MCF 10A (cell line): ENCODE measurements around the gene MED13. TPM values are rescaled to one million over a fixed set of nuclear protein-coding genes. Genes with fewer than 3 reads are reported as not detected.

Experiments used
- BruUV-seq: library from RNA; stranded (reverse); fragments of 400-500 nt; replicated peaks from 2 replicates; lab custom pipeline; 2021; lab: Mats Ljungman, UMichigan
- CTCF ChIA-PET: fragments of 300-600 bp; sonication (Branson Sonifier 250); formaldehyde crosslinking; extraction: SDS; loops from one replicate; lab custom pipeline; 2021; ENCODE audit warnings: antibody characterized with exemption, inconsistent platforms; lab: Yijun Ruan, JAX
- POLR2A ChIA-PET: fragments of 300-600, 350-650 bp; sonication (Branson Sonifier 250); formaldehyde crosslinking; extraction: SDS; loops from one replicate; lab custom pipeline; 2020; ENCODE audit warnings: antibody characterized with exemption, inconsistent platforms; lab: Yijun Ruan, JAX
- DNase-seq: peaks from one replicate; pipeline ENCODE4 v3.0.0-alpha.2; 2018; ENCODE audit not compliant: unreplicated experiment
- H3K27ac Mint-ChIP-seq: one replicate; pipeline ENCODE4 v1.8.0; 2022; ENCODE audit warnings: mild to moderate bottlenecking, low read depth, mixed read lengths; ENCODE audit not compliant: unreplicated experiment
- H3K27me3 Mint-ChIP-seq: one replicate; pipeline ENCODE4 v1.8.0; 2022; ENCODE audit warnings: mixed read lengths; ENCODE audit not compliant: insufficient read depth, unreplicated experiment
- H3K36me3 Mint-ChIP-seq: one replicate; pipeline ENCODE4 v1.8.0; 2022; ENCODE audit warnings: mild to moderate bottlenecking, moderate library complexity, mixed read lengths; ENCODE audit not compliant: insufficient read depth, unreplicated experiment
- H3K4me1 Mint-ChIP-seq: one replicate; pipeline ENCODE4 v1.8.0; 2022; ENCODE audit warnings: mixed read lengths; ENCODE audit not compliant: insufficient read depth, unreplicated experiment
- H3K4me3 Mint-ChIP-seq: one replicate; pipeline ENCODE4 v1.8.0; 2022; ENCODE audit warnings: mild to moderate bottlenecking, moderate library complexity, mixed read lengths; ENCODE audit not compliant: unreplicated experiment
- H3K9me3 Mint-ChIP-seq: one replicate; pipeline ENCODE4 v1.8.0; 2022; ENCODE audit warnings: mixed read lengths; ENCODE audit not compliant: unreplicated experiment
- CTCF ChIP-seq: fragments of 200-600 bp; IDR thresholded peaks from one replicate; pipeline ENCODE4 v1.8.0; 2022; ENCODE audit warnings: antibody characterized with exemption, mild to moderate bottlenecking; ENCODE audit not compliant: unreplicated experiment
- intact Hi-C: fragments of 100-400 bp; cut with micrococcal nuclease; formaldehyde crosslinking; loops from 2 replicates; pipeline ENCODE4 v1.14.1; 2022
- total RNA-seq: library from RNA; stranded (reverse); gene quantifications from 2 replicates; pipeline ENCODE4 v1.2.3, GENCODE V29; 2022

Gene MED13
- total RNA-seq, 1 experiment from 2014 or later, result 58.7 TPM

- ChIA-PET CTCF (interaction anchor here (0.7 kb wide), 2 partner anchors 51 to 1164 kb away, joined by 3 to 5 read pairs; no protein-coding TSS in a partner anchor), POLR2A (interaction anchor here (0.7 kb wide), 1 partner anchor 40 kb away, joined by 3 read pairs; no protein-coding TSS in a partner anchor)
- Mint-ChIP-seq H3K36me3 (no peaks in the 10 kb centered on the region), H3K27ac (no peak overlapping the region), H3K4me1 (peaks cover 5% of the 10 kb centered on the region), H3K9me3 (no peaks in the 10 kb centered on the region), H3K4me3 (no peak overlapping the region), H3K27me3 (no peaks in the 10 kb centered on the region)
- intact Hi-C loops, result no loop called here
- no TSS peak for BruUV-seq
- no peak for DNase-seq
- TF ChIP-seq CTCF, result no peak
Measured at GRCh38 chr17:62070900-62071299, 5.8 kb upstream of the MED13 start.

GRCh38 chr17:62067165-62068145 lies 2.4 kb upstream of the MED13 start:
- POLR2A ChIA-PET, result no interaction called here
- Mint-ChIP-seq H3K9me3 (no peaks in the 10 kb centered on the region), H3K4me3 (no peak overlapping the region), H3K27ac (no peak overlapping the region), H3K4me1 (peaks cover 21% of the 10 kb centered on the region), H3K27me3 (no peaks in the 10 kb centered on the region), H3K36me3 (no peaks in the 10 kb centered on the region)
- CTCF ChIA-PET, result no interaction called here
- no peak for DNase-seq
- intact Hi-C loops, result loop anchor here (2.0 to 5.0 kb wide), 4 partner anchors 41 to 655 kb away; partner anchors contain the start of gene BRIP1
- no peak for TF ChIP-seq CTCF
- no TSS peak for BruUV-seq

GRCh38 chr17:62065611-62066468 lies 762 bp upstream of the MED13 start:
- BruUV-seq, result TSS peak; percentile 40

More at GRCh38 chr17:62065611-62066468, 762 bp upstream of the MED13 start:
- intact Hi-C loops, result loop anchor here (2.0 to 5.0 kb wide), 4 partner anchors 43 to 654 kb away; partner anchors contain the start of gene BRIP1
- Mint-ChIP-seq H3K27me3 (no peaks in the 10 kb centered on the region), H3K36me3 (peaks cover 5% of the 10 kb centered on the region), H3K9me3 (no peaks in the 10 kb centered on the region), H3K4me3 (peak overlapping the region; percentile 90), H3K27ac (peak overlapping the region; percentile 95), H3K4me1 (peaks cover 24% of the 10 kb centered on the region)
- CTCF ChIA-PET, result interaction anchor here (0.5 to 1.6 kb wide), 10 partner anchors 10 to 1661 kb away, joined by 3 to 11 read pairs (median 4); no protein-coding TSS in a partner anchor
- DNase-seq, result peak; percentile 98
- peak; percentile 77 for TF ChIP-seq CTCF
- POLR2A ChIA-PET, result interaction anchor here (0.6 to 1.4 kb wide), 22 partner anchors 9 to 1807 kb away, joined by 3 to 16 read pairs (median 4); partner anchors contain the start of gene BRIP1
